GM12878 (cell line): ENCODE measurements around the gene TAS2R14. TPM values are rescaled to one million over a fixed set of nuclear protein-coding genes. Genes with fewer than 3 reads are reported as not detected.

Experiments
- ATAC-seq: fragments of 200-7000 bp; cut with Tn5 transposase; 3 replicates; pipeline ENCODE4 v1.9.1; 2020; ENCODE audit warnings: mild to moderate bottlenecking, moderate library complexity
- BruUV-seq: library from RNA; stranded (reverse); fragments of 400-500 nt; replicated peaks from 2 replicates; lab custom pipeline; 2021; lab: Mats Ljungman, UMichigan
- CTCF ChIA-PET: fragments of 300-600 bp; sonication (Branson Sonifier 250); formaldehyde crosslinking; extraction: SDS; loops from one replicate; lab custom pipeline; 2021; ENCODE audit warnings: inconsistent platforms; lab: Yijun Ruan, JAX
- POLR2A ChIA-PET: fragments of 350-600 bp; formaldehyde crosslinking; extraction: SDS; loops from one replicate; lab custom pipeline; 2021; ENCODE audit warnings: inconsistent platforms; lab: Charles Lee
- RAD21 ChIA-PET: fragments of 300-600 bp; sonication (Branson Sonifier 250); formaldehyde crosslinking; loops from one replicate; lab custom pipeline; 2023; ENCODE audit warnings: antibody characterized with exemption; ENCODE audit not compliant: unreplicated experiment; lab: Charles Lee
- SMC1A ChIA-PET: fragments of 300-600 bp; sonication (Branson Sonifier 250); formaldehyde crosslinking; loops from one replicate; lab custom pipeline; 2023; ENCODE audit not compliant: unreplicated experiment, uncharacterized antibody; lab: Charles Lee
- DNase-seq: peaks from one replicate; pipeline ENCODE4 v3.0.0-alpha.2; 2011; ENCODE audit warnings: low read depth, low spot score
- FAIRE-seq: peaks from 3 replicates; lab custom pipeline; 2011; peaks lifted over from hg19 to GRCh38; lab: Jason Lieb, UNC
- H2AFZ ChIP-seq: 2 replicates; pipeline ENCODE4 v1.6.0; 2011; ENCODE audit warnings: low read depth, low read length, control low read depth; ENCODE audit not compliant: control insufficient read depth
- H3K27ac ChIP-seq: 2 replicates; pipeline ENCODE4 v1.5.1; 2011; ENCODE audit warnings: control low read depth; ENCODE audit not compliant: control insufficient read depth, insufficient read depth
- H3K27me3 ChIP-seq, 2 experiments: replicated peaks in 1 of 2; 2 replicates each; pipeline versions ENCODE4 v1.6.0 to v1.6.1; 2011; ENCODE audit warnings: low read length in 1 of 2; ENCODE audit not compliant: control insufficient read depth in 2 of 2, insufficient read depth in 2 of 2
- H3K36me3 ChIP-seq, 2 experiments: 2 replicates each; pipeline ENCODE4 v1.5.1; 2011; ENCODE audit warnings: low read length in 1 of 2; ENCODE audit not compliant: control insufficient read depth in 2 of 2, insufficient read depth in 2 of 2
- H3K4me1 ChIP-seq: 2 replicates; pipeline ENCODE4 v1.6.1; 2011; ENCODE audit warnings: mild to moderate bottlenecking, low read length, moderate library complexity, mixed read lengths; ENCODE audit not compliant: control insufficient read depth, insufficient read depth
- H3K4me2 ChIP-seq: 2 replicates; pipeline ENCODE4 v1.6.0; 2011; ENCODE audit warnings: control low read depth; ENCODE audit not compliant: control insufficient read depth, insufficient read depth
- H3K4me3 ChIP-seq: fragments of 200-600 bp; sonication (generic); 2 replicates; pipeline ENCODE4 v1.5.1; 2016
- H3K79me2 ChIP-seq: 2 replicates; pipeline ENCODE4 v1.6.0; 2011; ENCODE audit warnings: low read length; ENCODE audit not compliant: control insufficient read depth, insufficient read depth
- H3K9ac ChIP-seq: 2 replicates; pipeline ENCODE4 v1.8.0; 2011; ENCODE audit warnings: low read length, control low read depth, mixed read lengths; ENCODE audit not compliant: control insufficient read depth, insufficient read depth
- H3K9me3 ChIP-seq: replicated peaks from 3 replicates; pipeline ENCODE4 v1.5.1; 2011; ENCODE audit warnings: mild to moderate bottlenecking, low read length; ENCODE audit not compliant: control insufficient read depth, insufficient read depth
- H4K20me1 ChIP-seq: 2 replicates; pipeline ENCODE4 v1.6.0; 2011; ENCODE audit not compliant: control insufficient read depth, insufficient read depth
- BRCA1 ChIP-seq: IDR thresholded peaks from 2 replicates; pipeline ENCODE4 v1.6.1; 2011; ENCODE audit warnings: low read depth, low read length, improper control_type of control experiment
- CHD2 ChIP-seq: IDR thresholded peaks from 2 replicates; pipeline ENCODE4 v1.6.1; 2011; ENCODE audit warnings: low read depth, low read length, improper control_type of control experiment, borderline replicate concordance
- EZH2 ChIP-seq: IDR thresholded peaks from 2 replicates; pipeline ENCODE4 v1.6.1; 2012; ENCODE audit warnings: low read depth, mild to moderate bottlenecking, control low read depth, inconsistent platforms, low read length, borderline replicate concordance; ENCODE audit not compliant: control insufficient read depth
- FOS ChIP-seq: IDR thresholded peaks from 3 replicates; pipeline ENCODE4 v1.6.1; 2011; ENCODE audit warnings: borderline replicate concordance; ENCODE audit not compliant: insufficient read length; ENCODE audit errors: extremely low read depth
- FOXM1 ChIP-seq: IDR thresholded peaks from 2 replicates; pipeline ENCODE4 v1.6.1; 2012; ENCODE audit warnings: low read depth, mild to moderate bottlenecking, inconsistent platforms, low read length, moderate library complexity
- IRF5 ChIP-seq: fragments of 450-650 bp; IDR thresholded peaks from 2 replicates; pipeline ENCODE4 v1.6.1; 2017; ENCODE audit warnings: borderline replicate concordance
- NFIC ChIP-seq: IDR thresholded peaks from 2 replicates; pipeline ENCODE4 v1.6.1; 2012; ENCODE audit warnings: low read depth, mild to moderate bottlenecking, inconsistent platforms, low read length, moderate library complexity
- NRF1 ChIP-seq: conservative IDR thresholded peaks from 2 replicates; pipeline ENCODE4 v1.6.1; 2011; ENCODE audit warnings: mild to moderate bottlenecking, low read depth, low read length, improper control_type of control experiment
- RFX5 ChIP-seq: IDR thresholded peaks from 2 replicates; pipeline ENCODE4 v1.6.1; 2011; ENCODE audit warnings: low read depth, low read length, improper control_type of control experiment
- SMAD1 ChIP-seq: fragments of 450-650 bp; IDR thresholded peaks from 2 replicates; pipeline ENCODE4 v1.6.1; 2018; ENCODE audit warnings: mild to moderate bottlenecking, low read depth; ENCODE audit not compliant: partially characterized antibody
- SREBF2 ChIP-seq: IDR thresholded peaks from 2 replicates; pipeline ENCODE4 v1.6.1; 2012; ENCODE audit warnings: mild to moderate bottlenecking, low read length
- WGBS: methylation state at CpG from one replicate; pipeline ENCODE4 v1.1.6; 2016; ENCODE audit warnings: low lambda C conversion rate; ENCODE audit not compliant: insufficient replicate concordance, insufficient coverage; ENCODE audit errors: missing lambda C conversion rate; 5-methylcytosine and 5-hydroxymethylcytosine counted together
- in situ Hi-C: fragments of 300-500 bp; cut with MboI; formaldehyde crosslinking; loops from 9 replicates; pipeline ENCODE4 v1.14.3; 2018; ENCODE audit warnings: mixed read lengths
- intact Hi-C: fragments of 100-400 bp; cut with micrococcal nuclease; formaldehyde crosslinking; loops from one replicate; pipeline ENCODE4 v1.14.2; 2022; ENCODE audit not compliant: unreplicated experiment
- polyA plus RNA-seq, 11 experiments: library from polyadenylated mRNA; depleted of rRNA in 4 of 11; unstranded in 6 of 11; stranded (reverse) in 5 of 11; fragments of >200 nt; fragmentation: Nextera tagmentation in 4 of 11; fragmentation: Illumina TruSeq in 1 of 11; extraction: Ambion mirVana in 4 of 11; extraction: Trizol in 1 of 11; gene quantifications; 1 replicate in 1 of 11; 2 replicates in 10 of 11; pipeline versions ENCODE4 v1.2.1 to v1.2.3, GENCODE V29; 2011 to 2016; ENCODE audit warnings: inconsistent platforms in 2 of 11, missing spikeins in 2 of 11, low read depth in 1 of 11
- total RNA-seq, 4 experiments: library from RNA; depleted of rRNA in 3 of 4; stranded (reverse); fragments of >200 nt in 3 of 4; fragmentation: Illumina TruSeq in 1 of 4; extraction: Trizol in 1 of 4; gene quantifications; 2 replicates each; pipeline versions ENCODE4 v1.2.1 to v1.2.3, GENCODE V29; 2013 to 2021
- TF ChIP-seq, protein P1 (sequence below): IDR thresholded peaks from 2 replicates; pipeline ENCODE4 v1.6.1; 2012; ENCODE audit warnings: low read depth, low read length, improper control_type of control experiment
- TF ChIP-seq, protein P2 (sequence below): IDR thresholded peaks from 2 replicates; pipeline ENCODE4 v1.6.1; 2012; ENCODE audit warnings: mild to moderate bottlenecking, low read depth, low read length
- TF ChIP-seq, protein P3 (sequence below): fragments of 450-650 bp; IDR thresholded peaks from 2 replicates; pipeline ENCODE4 v1.6.1; 2017; ENCODE audit warnings: mild to moderate bottlenecking, moderate library complexity

The TAS2R14 gene
- total and polyA plus RNA-seq, 10 of the 15 experiments (the other 5 are each of a cell fraction or from before 2014, with no cell fraction given), result 1.2 to 4.4 (median 2.2) TPM

GRCh38 chr12:10896854-10897253, 42.2 kb downstream of the TAS2R14 start:
- no peak for ATAC-seq
- CTCF ChIA-PET, result no interaction called here
- intact Hi-C loops, result no loop called here

More at GRCh38 chr12:10896854-10897253, 42.2 kb downstream of the TAS2R14 start:
- Histone ChIP-seq H3K9me3 (no peaks in the 10 kb centered on the region), H3K36me3 (no peaks in the 10 kb centered on the region), H3K4me1 (no peaks in the 10 kb centered on the region), H2AFZ (no peak overlapping the region), H3K27ac (no peak overlapping the region), H3K27me3 (no peaks in the 10 kb centered on the region), H3K9ac (no peak overlapping the region), H4K20me1 (no peaks in the 10 kb centered on the region), H3K4me3 (no peak overlapping the region), H3K79me2 (no peaks in the 10 kb centered on the region), H3K4me2 (no peak overlapping the region)
- TF ChIP-seq EZH2, result no peak
- no peak for TF ChIP-seq SREBF2
- TF ChIP-seq NFIC, result no peak
- no peak for TF ChIP-seq FOS
- TF ChIP-seq, protein P1, sequence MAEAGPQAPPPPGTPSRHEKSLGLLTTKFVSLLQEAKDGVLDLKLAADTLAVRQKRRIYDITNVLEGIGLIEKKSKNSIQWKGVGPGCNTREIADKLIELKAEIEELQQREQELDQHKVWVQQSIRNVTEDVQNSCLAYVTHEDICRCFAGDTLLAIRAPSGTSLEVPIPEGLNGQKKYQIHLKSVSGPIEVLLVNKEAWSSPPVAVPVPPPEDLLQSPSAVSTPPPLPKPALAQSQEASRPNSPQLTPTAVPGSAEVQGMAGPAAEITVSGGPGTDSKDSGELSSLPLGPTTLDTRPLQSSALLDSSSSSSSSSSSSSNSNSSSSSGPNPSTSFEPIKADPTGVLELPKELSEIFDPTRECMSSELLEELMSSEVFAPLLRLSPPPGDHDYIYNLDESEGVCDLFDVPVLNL, result no peak
- no peak for TF ChIP-seq BRCA1
- TF ChIP-seq RFX5, result no peak
- TF ChIP-seq CHD2, result no peak
- TF ChIP-seq SMAD1, result no peak
- TF ChIP-seq, protein P2, sequence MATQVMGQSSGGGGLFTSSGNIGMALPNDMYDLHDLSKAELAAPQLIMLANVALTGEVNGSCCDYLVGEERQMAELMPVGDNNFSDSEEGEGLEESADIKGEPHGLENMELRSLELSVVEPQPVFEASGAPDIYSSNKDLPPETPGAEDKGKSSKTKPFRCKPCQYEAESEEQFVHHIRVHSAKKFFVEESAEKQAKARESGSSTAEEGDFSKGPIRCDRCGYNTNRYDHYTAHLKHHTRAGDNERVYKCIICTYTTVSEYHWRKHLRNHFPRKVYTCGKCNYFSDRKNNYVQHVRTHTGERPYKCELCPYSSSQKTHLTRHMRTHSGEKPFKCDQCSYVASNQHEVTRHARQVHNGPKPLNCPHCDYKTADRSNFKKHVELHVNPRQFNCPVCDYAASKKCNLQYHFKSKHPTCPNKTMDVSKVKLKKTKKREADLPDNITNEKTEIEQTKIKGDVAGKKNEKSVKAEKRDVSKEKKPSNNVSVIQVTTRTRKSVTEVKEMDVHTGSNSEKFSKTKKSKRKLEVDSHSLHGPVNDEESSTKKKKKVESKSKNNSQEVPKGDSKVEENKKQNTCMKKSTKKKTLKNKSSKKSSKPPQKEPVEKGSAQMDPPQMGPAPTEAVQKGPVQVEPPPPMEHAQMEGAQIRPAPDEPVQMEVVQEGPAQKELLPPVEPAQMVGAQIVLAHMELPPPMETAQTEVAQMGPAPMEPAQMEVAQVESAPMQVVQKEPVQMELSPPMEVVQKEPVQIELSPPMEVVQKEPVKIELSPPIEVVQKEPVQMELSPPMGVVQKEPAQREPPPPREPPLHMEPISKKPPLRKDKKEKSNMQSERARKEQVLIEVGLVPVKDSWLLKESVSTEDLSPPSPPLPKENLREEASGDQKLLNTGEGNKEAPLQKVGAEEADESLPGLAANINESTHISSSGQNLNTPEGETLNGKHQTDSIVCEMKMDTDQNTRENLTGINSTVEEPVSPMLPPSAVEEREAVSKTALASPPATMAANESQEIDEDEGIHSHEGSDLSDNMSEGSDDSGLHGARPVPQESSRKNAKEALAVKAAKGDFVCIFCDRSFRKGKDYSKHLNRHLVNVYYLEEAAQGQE, result no peak
- TF ChIP-seq NRF1, result no peak
- no peak for TF ChIP-seq FOXM1
- TF ChIP-seq IRF5, result no peak
- TF ChIP-seq, protein P3, sequence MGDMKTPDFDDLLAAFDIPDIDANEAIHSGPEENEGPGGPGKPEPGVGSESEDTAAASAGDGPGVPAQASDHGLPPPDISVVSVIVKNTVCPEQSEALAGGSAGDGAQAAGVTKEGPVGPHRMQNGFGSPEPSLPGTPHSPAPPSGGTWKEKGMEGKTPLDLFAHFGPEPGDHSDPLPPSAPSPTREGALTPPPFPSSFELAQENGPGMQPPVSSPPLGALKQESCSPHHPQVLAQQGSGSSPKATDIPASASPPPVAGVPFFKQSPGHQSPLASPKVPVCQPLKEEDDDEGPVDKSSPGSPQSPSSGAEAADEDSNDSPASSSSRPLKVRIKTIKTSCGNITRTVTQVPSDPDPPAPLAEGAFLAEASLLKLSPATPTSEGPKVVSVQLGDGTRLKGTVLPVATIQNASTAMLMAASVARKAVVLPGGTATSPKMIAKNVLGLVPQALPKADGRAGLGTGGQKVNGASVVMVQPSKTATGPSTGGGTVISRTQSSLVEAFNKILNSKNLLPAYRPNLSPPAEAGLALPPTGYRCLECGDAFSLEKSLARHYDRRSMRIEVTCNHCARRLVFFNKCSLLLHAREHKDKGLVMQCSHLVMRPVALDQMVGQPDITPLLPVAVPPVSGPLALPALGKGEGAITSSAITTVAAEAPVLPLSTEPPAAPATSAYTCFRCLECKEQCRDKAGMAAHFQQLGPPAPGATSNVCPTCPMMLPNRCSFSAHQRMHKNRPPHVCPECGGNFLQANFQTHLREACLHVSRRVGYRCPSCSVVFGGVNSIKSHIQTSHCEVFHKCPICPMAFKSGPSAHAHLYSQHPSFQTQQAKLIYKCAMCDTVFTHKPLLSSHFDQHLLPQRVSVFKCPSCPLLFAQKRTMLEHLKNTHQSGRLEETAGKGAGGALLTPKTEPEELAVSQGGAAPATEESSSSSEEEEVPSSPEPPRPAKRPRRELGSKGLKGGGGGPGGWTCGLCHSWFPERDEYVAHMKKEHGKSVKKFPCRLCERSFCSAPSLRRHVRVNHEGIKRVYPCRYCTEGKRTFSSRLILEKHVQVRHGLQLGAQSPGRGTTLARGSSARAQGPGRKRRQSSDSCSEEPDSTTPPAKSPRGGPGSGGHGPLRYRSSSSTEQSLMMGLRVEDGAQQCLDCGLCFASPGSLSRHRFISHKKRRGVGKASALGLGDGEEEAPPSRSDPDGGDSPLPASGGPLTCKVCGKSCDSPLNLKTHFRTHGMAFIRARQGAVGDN, result no peak
- DNase-seq, result no peak
- FAIRE-seq, result no peak
- WGBS, result 97% methylated on average over 5 of the region's 5 CpGs
- in situ Hi-C loops, result no loop called here
- ChIA-PET SMC1A (no interaction called here), POLR2A (no interaction called here), RAD21 (no interaction called here)
- BruUV-seq, result no TSS peak
